NCI-H187 (cell line): Measurements from ENCODE around the gene ANKRD66.

Source experiments
- DNase-seq, 2 experiments: peaks; one replicate each; lab custom pipeline; 2025; lab: John Stamatoyannopoulos, UW

Gene ANKRD66

DNA sequence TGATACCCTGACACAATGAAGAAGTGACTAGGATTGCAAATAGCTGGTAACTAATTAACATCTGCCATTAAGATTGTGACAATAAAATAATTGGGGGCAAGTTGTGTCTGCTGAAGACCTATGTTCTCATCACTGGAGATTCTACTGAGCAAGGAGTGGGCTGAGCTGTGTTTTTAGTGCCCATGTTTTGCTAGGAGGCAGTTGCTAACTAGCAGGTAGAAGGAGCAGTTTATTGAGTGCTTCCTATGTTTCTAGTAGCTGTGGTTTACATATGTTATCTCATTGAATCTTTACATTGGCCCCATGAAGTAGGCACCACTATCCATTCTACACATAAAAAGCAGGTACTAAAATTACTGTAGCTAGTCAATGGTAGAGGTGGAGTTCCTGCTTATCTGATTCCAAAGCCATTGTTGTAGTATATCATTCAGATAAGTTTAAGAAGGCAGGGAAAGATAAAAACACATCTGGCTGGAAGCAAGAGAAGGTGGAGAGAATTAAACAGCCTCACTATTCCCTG lies 43.7 kb downstream of the ANKRD66 start:
- no peak for DNase-seq

DNA sequence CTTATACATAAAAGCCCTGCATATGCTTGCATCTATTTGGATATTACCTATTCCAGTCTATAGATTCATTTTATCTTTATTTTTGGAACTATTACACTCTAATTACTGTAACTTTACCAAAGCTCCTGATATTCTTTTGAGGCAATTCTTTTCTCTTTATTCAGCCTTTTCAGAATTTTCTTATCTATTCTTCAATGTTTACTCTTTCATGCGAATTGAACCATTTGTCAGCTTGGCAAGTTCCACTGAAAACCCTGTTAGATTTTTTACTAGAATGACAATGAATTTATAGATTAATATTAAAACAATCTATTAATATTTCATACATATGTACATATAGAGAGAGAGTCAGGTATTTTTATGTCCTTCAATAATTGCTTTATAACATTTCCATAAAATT lies 45.9 kb downstream of the ANKRD66 start:
- DNase-seq: no peak

DNA sequence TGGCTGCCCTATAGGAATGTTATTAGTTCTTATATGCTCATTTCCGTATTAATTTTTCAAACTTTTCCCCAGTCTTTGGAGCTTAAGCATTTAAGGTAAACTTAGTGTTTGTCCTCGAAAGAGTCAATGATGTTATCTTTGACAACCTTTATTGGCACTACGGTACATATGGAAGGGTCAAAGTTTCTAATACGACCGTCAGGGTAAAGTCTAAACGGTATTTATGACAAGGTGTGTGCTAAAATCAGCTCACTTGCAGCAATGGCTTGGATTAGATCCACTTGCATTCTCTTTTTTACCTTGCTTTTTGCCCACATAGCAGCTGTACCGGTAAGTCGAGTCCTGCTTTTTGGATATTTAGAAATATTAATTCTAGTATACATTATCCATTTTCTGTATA lies 46.4 kb downstream of the ANKRD66 start, which contains the start of gene MEP1A:
MEP1A (plus strand) TSS at position 252 of the 400 bp plus-strand sequence; CDS start at position 262, 10 bp downstream.
- no peak for DNase-seq

DNA sequence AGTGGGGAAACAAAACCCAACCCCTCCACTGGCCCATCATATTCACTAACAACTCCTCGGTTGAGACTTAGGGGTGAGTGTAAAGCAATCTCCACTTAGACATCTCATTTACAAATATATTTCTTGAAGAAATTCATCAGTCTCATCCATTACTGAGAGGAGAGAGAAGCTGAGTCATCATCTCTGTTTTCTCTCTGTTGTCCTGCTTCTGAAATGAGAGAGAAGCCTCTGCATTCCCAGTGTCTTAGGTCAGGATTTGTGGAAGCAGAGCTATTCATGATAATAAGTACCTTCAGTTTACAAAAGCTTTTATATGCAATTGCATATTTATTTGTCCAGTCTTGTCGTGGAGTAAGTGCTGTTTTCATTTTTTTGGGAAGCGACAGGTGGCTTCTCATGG lies 47.3 kb downstream of the ANKRD66 start:
- DNase-seq: no peak

DNA sequence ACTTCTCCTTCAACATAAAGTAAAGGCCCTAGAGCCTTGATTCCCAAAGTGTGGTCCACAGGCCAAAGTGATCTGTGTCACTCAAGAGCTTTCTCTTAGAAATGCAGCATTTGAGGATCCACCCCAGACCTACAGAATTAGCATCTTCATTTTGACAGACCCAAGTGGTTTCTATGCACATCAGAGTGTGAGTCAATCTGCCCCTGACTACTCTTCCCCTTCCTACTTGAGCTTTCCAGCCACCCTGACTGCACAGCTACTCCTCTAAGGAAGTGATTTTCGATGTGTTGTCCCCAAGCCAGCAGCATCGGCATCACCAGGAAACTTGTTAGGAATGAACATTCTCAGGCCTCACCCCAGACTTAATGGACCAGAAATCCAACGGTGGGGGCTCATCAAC lies 49.1 kb downstream of the ANKRD66 start:
- no peak for DNase-seq

DNA sequence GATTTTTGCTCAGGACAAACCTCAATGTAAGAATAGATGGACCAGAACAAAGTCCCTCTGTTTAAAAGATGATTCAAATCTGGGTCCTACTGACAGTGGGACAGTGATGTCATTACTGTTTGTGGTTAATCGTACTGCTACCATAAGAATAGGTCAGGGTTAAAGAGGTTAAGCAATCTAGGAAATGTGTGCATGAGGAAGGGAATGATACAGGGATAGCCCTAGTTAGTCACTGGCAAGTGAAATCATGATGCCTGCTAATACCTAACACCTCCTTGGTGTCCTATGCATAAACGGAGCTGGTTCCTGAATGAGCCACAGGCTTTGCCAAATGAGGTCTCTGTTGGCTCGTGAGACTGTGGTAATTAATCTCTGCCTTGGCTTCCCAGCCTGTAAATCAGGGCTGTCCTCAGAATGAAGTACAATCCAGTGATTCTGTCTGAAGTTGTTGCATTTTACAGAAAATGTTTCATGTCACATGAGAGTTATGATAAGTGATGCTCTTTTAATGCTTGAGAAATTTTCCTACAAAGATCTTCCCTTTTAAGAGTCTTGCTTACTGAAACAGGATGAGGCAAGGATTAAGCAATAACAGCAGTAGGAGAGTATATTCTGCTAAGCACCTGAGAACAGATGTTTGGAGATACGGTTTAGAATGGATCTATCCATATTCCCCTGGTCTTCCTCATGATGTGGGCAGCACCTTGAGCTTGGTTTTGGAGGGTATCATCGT lies 50.3 kb downstream of the ANKRD66 start:
- no peak for DNase-seq

DNA sequence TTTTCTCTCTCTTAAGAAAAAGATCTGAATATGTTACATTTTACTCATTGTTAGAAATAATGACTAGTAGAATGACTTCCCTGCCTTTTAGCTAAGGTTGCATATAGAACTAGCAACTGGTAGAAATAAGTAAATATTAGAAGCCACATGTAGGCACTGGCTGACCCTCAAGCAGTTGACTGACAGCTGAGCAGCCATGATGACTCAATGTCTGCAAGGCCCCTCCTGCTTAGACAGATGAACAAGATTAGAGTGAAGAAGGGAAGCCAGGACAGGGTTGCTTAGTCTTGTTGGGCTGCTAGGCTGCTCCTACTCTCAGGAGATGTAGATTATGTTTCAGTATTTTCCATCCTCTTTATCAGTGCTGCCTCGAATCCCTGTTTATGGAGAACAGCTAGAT lies 52.9 kb downstream of the ANKRD66 start:
- no peak for DNase-seq

DNA sequence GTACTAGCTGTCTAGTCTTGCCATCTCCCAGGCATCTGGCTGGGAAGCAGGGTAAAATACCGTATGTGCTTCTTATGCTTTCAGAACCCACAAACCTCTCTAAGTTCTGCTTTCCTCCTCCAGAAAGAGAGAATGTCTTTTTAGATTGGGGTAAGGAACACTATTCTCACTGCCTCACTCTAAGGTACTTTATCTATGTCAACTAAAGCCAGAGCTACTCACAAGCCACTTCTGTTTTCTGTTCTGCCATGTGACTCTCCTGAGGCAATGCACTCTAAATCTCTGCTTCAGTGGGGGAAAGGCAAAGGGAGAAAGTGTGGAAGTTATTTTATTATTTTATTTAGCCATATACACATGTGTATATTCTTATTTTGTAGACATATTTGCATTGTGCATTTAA lies 62.1 kb downstream of the ANKRD66 start:
- no peak for DNase-seq
